Activated T-cell treated with anti-CD3 and anti-CD28 coated beads for 48 hours (primary cell): ENCODE results near the gene GPR83.
"Not testable (repeated sequence)": the region's sequence is repeated elsewhere in the genome, so short reads cannot be mapped to it uniquely, and the experiment has no call there.

Experiments
- DNase-seq: peaks from one replicate; pipeline ENCODE4 v3.0.0-alpha.2; 2020; ENCODE audit warnings: low read depth

GPR83 gene

GRCh38 chr11:94400839-94401772, at the start of gene GPR83:
TSS of gene GPR83 (minus strand) at chr11:94401419. CDS start at chr11:94401247, 172 bp downstream.
- no peak for DNase-seq

GRCh38 chr11:94450048-94450447, 48.8 kb upstream of the GPR83 start:
- no peak for DNase-seq

- no peak for DNase-seq
Measured at GRCh38 chr11:94449437-94449836, 48.2 kb upstream of the GPR83 start.

GRCh38 chr11:94449029-94449428, 47.8 kb upstream of the GPR83 start:
- DNase-seq, result no peak

- DNase-seq, result no peak
Measured at GRCh38 chr11:94447149-94447548, 45.9 kb upstream of the GPR83 start.

DNA sequence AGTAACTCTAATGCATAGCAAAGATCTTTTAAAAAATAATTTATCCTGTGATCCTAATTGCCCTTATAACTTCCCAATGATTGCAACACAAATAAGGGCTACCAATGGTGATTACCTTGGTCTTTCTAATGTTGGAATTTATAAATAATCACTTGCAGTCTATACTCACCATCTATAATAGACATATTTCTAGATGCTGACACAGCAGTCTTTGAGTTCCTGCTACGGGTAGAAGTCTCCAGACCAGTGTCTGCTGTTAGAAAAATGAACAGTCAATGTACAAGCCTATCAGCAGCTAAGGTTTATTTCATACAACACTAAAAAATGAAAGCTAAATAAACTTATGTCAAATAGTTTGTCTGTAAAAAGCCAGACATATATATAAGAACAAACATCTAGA, 44.4 kb upstream of the GPR83 start:
- DNase-seq, result no peak

DNA sequence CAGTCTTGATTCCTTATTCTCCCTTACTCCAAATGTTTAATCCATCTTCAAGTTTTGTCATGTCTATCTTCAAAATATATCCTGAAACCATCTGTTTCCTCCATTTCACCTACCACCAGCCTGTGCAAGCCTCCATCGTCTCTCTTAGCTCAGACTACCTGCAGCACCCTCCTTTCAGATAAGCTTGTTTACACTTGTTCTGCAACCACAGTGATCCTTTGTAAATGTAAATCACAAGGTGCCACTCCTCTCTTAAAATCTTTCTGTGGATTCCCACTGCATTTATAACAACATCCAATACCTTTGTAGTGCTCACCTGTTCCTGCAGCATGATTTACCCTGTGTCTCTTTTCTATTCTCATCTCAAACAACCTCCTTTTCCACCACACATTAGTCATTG, 31.8 kb upstream of the GPR83 start:
- no peak for DNase-seq

GRCh38 chr11:94424662-94425061, 23.4 kb upstream of the GPR83 start:
- no peak for DNase-seq

- no peak for DNase-seq
Measured at GRCh38 chr11:94424011-94424410, 22.8 kb upstream of the GPR83 start.

- DNase-seq, result no peak
Measured at GRCh38 chr11:94423507-94423906, 22.3 kb upstream of the GPR83 start.

DNA sequence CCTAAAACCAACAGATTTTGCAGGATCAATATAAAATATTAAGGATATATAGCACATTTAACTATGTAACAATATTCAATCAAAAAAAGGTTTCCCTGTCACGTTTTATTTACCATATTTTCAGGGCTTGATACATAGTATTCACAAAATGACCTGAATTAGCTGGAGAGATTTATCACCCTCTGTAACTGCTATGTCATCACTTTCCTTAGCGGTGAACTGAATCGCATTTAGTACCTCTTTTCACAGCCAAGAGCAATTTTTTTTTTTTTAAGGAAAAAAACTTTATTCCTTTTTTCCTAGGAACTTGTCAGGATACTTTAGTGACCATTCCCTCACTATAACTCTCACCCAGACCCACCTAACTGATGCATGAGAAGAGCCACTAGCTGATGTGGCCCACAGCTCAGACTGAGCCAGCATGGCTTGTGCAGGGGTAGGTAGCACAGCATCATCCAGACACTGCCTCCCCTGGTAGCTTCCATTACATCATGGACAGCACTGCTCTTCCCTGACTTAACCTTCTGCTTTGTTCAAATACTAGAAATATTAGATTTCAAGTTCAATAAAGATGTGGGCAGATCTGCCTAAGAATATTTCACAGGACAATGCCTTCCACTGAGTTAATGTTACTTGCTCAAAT, 17.0 kb upstream of the GPR83 start:
- no peak for DNase-seq

- DNase-seq, result no peak
Measured at GRCh38 chr11:94417386-94417987, 16.3 kb upstream of the GPR83 start.

DNA sequence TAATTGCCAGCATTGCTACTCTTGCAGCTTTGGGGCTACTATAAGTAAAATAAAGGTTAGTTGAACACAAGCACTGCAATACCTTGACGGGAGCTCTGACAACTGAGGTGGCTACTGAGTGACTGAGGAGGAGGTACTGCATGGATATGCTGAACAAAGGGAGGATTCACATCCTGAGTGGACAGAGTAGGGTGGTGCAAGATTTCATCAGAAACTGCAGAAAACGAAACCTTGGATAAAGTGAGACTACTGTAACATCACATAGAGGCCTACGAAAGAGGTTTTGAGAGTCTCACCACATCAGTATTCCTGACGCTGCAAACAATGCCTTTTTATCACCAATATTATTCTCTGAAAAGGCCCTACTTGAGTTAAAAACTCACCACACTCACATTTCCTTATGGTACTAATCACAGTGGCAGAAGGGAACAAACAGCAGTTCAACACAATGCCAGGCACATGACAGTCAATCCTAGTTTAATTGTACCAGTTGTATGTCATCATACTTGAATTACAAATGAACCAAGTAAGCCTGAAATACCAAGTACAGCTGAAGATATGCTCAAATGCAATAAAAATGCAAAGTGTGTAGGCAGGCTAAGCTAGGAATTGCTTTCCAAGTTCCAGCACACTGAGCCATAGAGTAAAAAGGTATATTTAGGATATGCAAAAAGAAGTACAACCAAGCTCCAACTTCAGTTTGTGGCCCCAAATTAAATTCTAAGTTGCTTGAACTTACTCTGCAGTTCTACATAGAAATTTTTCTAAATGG, 4.0 kb upstream of the GPR83 start:
- DNase-seq, result no peak

GRCh38 chr11:94402355-94402754, 1.1 kb upstream of the GPR83 start:
- no peak for DNase-seq

GRCh38 chr11:94401773-94402265, 600 bp upstream of the GPR83 start:
- DNase-seq, result no peak

DNA sequence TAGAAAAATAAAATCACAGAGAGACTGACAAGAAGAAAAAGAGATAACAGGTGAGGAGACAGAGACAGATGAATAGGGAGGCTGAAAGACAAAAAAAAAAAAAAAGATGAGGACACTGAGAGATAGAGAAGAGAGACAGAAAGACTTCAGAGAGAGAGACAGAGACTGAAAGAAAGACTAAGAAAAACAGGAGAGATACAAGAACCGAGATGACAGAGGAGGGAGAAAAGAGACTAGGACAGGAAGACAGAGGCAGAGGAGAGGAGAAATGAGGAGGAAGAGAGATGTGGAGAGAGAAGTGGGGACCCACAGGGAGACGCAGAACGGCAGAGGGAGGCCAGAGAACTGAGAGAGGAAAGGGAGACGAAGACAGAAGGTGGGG, 771 bp downstream of the GPR83 start:
- no peak for DNase-seq

DNA sequence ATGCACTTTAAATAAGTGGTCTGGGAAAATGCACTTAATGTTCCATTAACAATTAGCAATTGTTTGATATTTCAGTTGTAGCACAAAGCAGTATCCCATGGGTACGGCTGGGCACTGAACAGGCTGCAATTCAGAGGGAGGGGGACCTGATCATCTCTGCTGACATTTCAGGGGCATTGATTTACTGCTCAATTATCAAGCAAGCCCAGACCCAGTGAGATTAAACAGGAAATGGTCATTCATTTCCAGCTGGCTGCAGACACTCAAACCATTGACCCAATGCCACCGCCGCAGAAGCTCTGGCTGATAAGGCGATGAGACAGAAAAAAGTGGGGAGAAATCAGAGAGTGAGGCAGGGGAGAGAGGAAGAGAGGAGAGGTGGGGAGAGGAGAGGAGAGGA, 1.2 kb downstream of the GPR83 start:
- no peak for DNase-seq

DNA sequence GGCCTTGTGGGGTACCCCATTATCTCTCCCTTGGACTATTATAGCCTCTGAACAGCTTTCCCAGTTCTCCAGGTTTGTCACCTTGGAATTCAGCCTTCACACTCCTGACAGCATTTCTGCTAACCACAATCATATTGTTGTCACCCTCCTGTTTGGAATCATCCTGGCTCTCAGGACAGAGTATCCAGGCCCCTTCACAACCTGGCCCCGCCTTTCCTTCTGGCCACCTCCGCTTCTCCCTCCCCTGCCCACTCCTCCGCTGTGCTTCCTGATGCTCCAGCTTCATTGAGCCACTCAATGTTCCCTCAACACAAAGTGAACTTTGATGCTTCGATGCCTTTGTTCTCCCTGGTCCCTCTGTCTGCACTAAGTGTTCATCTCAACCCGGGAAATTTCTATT, 3.1 kb downstream of the GPR83 start:
- DNase-seq, result no peak

GRCh38 chr11:94396282-94396681, 4.9 kb downstream of the GPR83 start:
- DNase-seq, result no peak

- DNase-seq, result not testable (repeated sequence)
Measured at GRCh38 chr11:94391937-94392336, 9.3 kb downstream of the GPR83 start.

DNA sequence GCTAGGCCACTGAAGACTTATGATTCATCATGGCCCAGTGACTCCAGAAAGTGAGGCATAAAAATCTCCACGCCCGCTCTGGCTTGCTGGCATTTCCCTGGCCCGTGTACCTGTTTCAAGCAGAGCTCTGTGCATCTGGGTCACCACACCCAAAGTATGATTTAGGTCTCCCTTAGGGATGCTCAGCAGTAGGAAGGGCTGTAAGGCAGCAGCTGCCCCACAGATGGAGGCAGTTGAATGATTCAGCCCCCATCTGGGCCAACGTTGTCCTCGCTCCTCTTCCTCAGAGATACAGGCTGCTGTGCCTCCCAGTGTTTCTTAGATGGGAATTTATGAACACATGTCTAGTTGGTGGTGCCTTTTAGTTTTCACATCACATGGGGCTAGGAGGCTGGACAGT, 21.6 kb downstream of the GPR83 start:
- DNase-seq, result no peak

DNA sequence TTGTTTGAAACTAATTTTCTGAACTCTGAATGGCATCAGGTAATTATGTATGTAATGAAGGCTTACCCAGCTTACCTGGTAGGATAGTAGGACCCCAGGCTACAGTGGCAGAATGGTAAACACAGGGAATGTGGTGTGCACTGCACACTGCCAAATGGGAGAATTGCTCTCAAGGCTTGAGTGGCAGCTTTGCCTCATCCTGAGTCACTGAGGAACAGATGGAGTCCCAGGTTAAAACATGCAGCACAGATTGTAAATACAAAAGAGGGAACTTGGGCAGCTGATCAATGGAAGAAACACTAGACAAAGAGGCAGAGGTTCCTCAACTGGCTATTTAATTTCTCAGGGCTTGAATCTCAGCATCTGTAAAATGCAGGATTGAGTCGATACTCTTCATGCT, 24.4 kb downstream of the GPR83 start:
- no peak for DNase-seq
